D341Med (cell line): ENCODE measurements around the gene GCM1.

Experiments used
- DNase-seq: peaks from one replicate; pipeline ENCODE4 v3.0.0; 2012; ENCODE audit warnings: low spot score

GCM1 gene

GRCh38 chr6:53152576-53152975 is 3.9 kb upstream of the GCM1 start:
- no peak for DNase-seq

DNA sequence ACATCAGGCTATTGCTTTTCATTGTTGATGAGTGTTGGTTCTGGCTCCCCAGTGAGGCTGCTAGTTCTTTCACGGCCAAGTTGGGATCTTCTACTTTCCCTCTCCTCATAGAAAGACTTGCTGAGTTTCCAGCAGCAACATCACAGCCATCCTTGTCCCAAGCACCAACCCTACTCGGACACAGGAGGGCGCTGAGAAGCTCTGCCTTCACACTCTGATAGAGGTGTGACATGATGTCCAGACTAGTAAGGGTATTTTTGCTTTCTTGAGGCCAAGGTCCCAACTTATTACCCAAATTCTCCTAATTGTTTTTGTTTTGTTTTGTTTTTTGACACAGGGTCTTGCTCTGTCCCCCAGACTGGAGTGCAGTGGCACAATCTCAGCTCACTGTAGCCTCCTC is 3.0 kb upstream of the GCM1 start:
- DNase-seq: no peak

DNA sequence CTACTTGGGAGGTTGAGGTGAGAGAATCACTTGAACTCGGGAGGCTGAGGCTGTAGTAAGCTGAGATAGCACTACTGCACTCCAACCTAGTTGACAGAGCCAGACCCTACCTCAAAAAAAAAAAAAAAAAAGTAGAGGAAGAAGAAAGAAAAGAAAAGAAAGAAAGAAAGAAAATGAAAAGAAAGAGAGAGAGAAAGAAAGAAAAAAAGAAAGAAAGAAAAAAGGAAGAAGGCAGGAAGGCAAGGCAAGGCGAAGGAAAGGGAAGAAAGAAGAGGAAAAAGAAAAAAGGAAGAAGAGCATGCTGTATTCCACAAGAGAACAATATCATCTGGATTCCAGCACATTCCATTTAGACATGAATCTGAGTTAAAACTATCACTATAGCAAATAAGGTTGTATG is 3.8 kb downstream of the GCM1 start:
- no peak for DNase-seq

DNA sequence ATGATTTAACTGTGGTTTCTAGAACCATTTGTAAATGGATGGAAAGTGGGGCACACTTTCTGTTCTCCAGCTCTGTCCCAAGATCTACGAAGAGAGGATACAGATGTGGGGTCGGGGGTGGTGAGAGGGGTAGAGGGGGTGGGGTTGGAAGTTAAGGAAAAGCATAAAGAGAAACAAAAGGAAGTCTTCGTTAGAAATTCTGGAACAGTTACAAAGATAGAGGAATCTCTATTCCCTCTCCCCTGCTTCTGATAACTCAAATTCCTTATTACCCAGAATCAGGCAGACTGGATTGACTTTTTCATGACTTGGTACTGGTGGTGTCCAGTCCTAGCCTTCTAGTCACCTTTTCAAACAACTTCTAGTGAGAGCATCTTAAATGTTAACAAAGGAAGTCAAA is 4.9 kb downstream of the GCM1 start:
- no peak for DNase-seq

GRCh38 chr6:53142810-53143209 is 5.8 kb downstream of the GCM1 start:
- DNase-seq: no peak

DNA sequence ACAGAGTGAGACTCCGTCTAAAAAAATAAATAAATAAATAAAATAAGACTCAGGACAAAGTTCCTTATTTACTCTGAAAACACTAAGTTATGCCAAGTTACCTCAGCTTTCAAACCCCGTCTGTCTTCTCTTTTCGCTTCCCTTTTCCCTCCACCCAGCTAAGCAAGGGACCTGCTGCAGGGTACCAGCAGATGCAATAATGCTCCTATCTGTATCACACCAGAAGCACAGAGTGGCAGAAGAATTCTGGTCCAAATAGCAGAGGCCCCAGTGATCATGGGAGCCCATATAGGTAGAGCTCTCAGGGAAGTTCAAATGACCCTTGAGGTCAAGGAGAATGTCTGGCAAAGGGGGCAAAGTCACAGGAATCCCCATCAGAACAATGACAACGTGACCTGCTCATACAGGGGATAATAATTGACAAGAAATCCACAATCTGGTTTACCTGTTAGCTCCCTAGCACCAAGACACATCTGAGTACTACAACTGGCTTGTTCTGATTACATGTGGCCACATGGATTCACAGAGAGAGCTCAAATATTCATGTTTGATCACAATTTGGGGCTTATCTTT is 8.7 kb downstream of the GCM1 start:
- DNase-seq: no peak

GRCh38 chr6:53136000-53136609 is 12.5 kb downstream of the GCM1 start:
- DNase-seq: no peak

GRCh38 chr6:53134601-53135235 is 13.9 kb downstream of the GCM1 start:
- no peak for DNase-seq

- no peak for DNase-seq
These were observed 14.7 kb downstream of the GCM1 start for GRCh38 chr6:53133961-53134360.

DNA sequence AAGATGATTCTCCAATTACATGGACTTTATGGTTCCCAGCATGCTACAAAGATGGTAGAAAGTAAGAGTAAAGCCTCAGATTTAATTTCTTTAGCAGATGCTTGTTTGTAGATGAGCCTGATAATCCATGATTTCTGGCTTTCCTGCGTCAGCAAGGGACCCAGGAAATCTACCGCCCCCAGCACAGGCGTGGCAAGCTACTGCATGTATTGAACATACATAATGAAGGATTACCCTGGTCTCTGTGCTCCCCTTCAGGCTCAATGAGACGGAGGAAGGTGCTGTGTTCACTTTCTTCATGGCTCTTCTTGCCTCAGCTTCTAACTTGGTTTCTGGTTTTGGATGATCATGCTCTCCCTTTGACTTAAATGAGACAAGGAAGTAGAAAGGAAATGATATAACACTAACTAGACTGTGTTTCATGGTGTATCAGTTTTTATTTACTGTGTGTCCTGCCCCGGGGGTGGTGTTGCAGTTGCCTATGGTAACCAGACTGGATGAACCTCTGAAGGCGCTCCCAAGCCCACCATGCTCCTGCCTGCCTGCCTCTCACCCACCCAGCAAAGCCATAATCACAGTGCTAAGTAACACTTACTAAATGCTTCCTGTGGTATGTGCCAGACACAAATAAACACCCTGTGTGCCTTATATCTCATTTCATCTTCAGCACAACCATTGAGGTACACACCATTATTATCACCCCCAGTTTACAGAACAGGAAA is 17.9 kb downstream of the GCM1 start:
- DNase-seq: no peak

GRCh38 chr6:53128842-53129241 is 19.8 kb downstream of the GCM1 start:
- DNase-seq: no peak

DNA sequence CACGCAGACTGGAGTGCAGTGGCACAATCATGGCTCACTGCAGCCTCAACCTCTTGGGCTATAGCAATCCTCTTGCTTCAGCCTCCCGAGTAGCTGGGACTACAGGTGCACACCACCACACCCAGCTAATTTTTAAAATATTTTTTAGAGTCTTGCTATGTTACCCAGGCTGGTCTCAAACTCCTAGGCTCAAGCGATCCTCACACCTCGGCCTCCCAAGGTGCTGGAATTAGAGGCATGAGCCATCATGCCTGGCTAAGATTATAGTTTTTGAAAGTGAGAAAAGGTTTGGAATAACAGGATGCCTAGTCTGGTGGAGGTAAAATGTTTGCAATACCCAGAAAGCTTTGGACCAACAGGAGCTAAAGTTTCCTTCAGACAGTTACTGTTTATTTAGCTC is 23.4 kb downstream of the GCM1 start:
- DNase-seq: no peak

DNA sequence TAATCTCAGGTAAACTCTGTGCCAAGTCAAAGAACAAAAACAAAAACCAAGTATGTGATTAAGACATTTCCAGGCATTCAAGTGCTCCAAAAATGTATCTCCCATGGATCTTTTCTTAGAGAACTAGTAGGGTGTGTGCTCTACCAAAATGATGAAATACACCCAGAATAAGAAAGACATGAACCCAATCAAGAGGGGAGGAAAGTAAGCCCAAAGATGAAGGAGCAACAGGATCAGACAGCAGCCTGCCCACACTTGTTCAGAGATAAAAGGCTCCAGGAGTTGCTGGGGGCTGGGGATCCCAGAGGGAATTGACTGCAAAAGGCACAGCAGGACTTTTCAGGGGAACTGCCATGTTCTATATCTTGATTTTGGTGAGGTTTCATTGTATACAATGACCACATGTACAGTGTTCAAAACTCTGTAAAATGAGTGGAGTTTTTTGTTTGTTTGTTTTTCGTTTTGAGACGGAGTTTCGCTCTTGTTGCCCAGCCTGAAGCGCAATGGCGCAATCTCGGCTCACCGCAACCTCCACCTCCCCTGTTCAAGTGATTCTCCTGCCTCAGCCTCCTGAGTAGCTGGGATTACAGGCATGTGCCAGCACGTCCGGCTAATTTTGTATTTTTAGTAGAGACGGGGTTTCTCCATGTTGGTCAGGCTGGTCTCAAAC is 24.4 kb downstream of the GCM1 start:
- DNase-seq: no peak

DNA sequence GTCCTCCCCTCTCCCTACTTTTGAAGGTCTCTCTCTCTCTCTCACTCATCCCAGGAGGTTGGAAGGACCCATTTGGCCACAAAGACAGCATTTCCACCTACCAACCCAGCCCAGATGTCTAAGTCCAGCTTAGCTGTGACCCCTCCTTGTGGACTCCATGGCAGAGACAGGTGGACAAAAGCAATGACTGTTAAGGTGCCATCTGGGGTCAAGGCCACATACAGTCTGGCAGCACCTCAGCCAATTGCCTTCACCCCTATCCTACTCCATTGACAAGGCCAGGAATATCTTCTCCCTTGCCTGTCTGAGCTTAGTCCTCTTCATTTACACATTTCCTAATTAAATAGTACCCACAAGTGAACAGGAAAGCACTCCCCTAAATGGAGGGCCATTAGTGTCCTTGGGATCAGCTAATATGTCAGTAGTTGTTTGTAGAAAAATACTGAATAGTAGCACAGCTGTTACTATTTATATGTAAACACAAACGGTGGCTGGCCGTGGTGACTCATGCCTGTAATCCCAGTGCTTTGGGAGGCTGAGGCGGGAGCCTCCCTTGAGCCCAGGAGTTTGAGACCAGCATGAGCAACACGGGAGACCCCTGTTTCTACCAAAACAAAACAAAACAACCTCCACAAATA is 28.8 kb downstream of the GCM1 start:
- no peak for DNase-seq

- no peak for DNase-seq
These were observed 29.3 kb downstream of the GCM1 start for GRCh38 chr6:53119349-53119748.

DNA sequence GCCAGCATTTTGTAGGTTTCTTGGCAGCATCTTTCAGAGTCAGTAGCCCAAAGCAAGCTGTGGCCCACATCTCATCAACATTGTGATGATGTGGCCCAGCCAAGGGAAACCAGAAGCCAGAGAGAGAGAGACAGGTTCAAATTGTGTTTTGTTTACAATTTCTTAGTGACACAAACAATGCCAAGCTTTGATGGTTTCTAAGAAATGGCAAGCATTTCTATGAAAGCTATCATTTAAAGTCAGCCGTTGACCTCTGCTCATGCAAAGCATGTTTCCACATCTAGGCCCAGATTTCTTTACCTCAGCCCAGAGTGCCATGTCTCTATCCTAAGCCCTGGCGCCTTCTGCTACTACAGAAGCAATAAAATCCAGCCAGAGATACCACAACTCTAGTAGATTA is 32.9 kb downstream of the GCM1 start:
- DNase-seq: no peak

GRCh38 chr6:53115113-53115512 is 33.5 kb downstream of the GCM1 start:
- DNase-seq: no peak

GRCh38 chr6:53113742-53114141 is 34.9 kb downstream of the GCM1 start:
- DNase-seq: no peak

DNA sequence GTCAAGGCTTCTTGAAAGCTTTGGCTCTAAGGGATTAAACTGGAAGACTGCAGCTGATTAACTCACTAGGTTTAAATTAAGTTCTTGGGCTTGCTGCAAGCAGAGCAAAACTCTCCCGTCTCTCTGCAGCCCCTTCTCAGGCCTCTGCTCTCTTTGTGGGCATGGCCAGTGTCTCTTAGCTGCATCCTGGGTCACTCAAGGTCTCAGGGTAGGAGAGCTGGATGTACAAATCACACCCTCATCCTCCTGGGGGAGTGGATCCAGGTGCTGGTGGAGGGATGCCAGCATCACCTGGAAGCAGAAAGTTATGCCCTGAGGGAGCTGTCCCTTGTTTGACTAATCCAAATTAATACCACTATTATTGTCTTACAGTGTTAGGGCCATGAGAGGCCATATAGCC is 35.8 kb downstream of the GCM1 start:
- DNase-seq: no peak

DNA sequence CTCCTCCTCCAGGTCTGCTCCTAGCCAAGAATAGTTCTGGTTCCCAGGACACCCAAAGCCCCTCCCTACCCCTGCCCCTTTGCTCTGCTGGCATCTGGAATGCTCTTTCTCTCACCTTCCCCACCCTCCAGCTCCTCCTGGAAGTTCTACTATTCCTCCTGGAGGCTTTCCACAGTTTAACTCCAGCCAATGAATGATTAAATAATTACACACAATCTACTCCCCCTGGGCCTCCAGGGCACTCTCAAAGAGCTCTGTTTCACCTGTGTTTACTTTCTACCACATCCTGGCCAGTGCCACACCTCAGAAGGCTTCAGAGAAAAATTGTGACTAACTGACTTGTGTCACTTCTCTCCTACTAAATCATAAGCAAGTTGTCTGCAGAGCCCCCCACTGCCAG is 36.2 kb downstream of the GCM1 start:
- no peak for DNase-seq

- DNase-seq: no peak
These were observed 36.8 kb downstream of the GCM1 start for GRCh38 chr6:53111865-53112264.

- DNase-seq: no peak
These were observed 39.0 kb downstream of the GCM1 start for GRCh38 chr6:53109612-53110011.
